Measurements from ENCODE around the gene MRPL34. TPM values are rescaled to one million over a fixed set of nuclear protein-coding genes. Genes with fewer than 3 reads are reported as not detected.
"Not testable (repeated sequence)": the region's sequence is repeated elsewhere in the genome, so short reads cannot be mapped to it uniquely, and the experiment has no call there.

Gene MRPL34
- total RNA-seq, 1 donor from 2014 or later: 9.0 TPM

- no peak for DNase-seq
Measured at GRCh38 chr19:17285415-17286135, 20.1 kb upstream of the MRPL34 start.

GRCh38 chr19:17286263-17286662 is 19.4 kb upstream of the MRPL34 start:
- DNase-seq: no peak

- no peak for DNase-seq
Measured at GRCh38 chr19:17286752-17287151, 18.9 kb upstream of the MRPL34 start.

- DNase-seq: no peak
Measured at GRCh38 chr19:17289489-17289888, 16.2 kb upstream of the MRPL34 start.

- DNase-seq: no peak
Measured at GRCh38 chr19:17292301-17293074, 13.2 kb upstream of the MRPL34 start.

GRCh38 chr19:17293605-17294004 is 12.1 kb upstream of the MRPL34 start:
- DNase-seq: no peak

- DNase-seq: no peak
Measured at GRCh38 chr19:17294051-17294891, 11.4 kb upstream of the MRPL34 start.

GRCh38 chr19:17295551-17295950 is 10.1 kb upstream of the MRPL34 start:
- DNase-seq: not testable (repeated sequence)

- no peak for DNase-seq
Measured at GRCh38 chr19:17296273-17296672, 9.4 kb upstream of the MRPL34 start.

- no peak for DNase-seq
Measured at GRCh38 chr19:17296976-17297375, 8.7 kb upstream of the MRPL34 start.

- DNase-seq: no peak
Measured at GRCh38 chr19:17300992-17301619, 4.6 kb upstream of the MRPL34 start.

GRCh38 chr19:17302391-17303166 is 3.1 kb upstream of the MRPL34 start:
- DNase-seq: no peak

GRCh38 chr19:17303167-17303939 is 2.3 kb upstream of the MRPL34 start, which contains the start of gene ABHD8:
ABHD8 (minus strand) TSS chr19:17303425; CDS start chr19:17301616, 1,809 bp downstream.
- peak; percentile 93 for DNase-seq

- no peak for DNase-seq
Measured at GRCh38 chr19:17303940-17304267, 1.8 kb upstream of the MRPL34 start.

- no peak for DNase-seq
Measured at GRCh38 chr19:17304386-17305215, 1.1 kb upstream of the MRPL34 start.

- DNase-seq: no peak
Measured at GRCh38 chr19:17305216-17305516, 506 bp upstream of the MRPL34 start.

GRCh38 chr19:17306285-17306714 is 628 bp downstream of the MRPL34 start:
- DNase-seq: no peak

- DNase-seq: no peak
Measured at GRCh38 chr19:17307876-17308377, 2.3 kb downstream of the MRPL34 start.

GRCh38 chr19:17309198-17309964 is 3.7 kb downstream of the MRPL34 start, which contains the start of gene DDA1:
DDA1 (plus strand) TSS chr19:17309563; CDS start chr19:17309655, 92 bp downstream.
- peak; percentile 99 for DNase-seq

All from occipital lobe (tissue), 2 donors.